Measurements from ENCODE around the gene NFKBIE. TPM values are rescaled to one million over a fixed set of nuclear protein-coding genes. Genes with fewer than 3 reads are reported as not detected.

NFKBIE gene
- total and polyA plus RNA-seq, 2 of the 13 experiments (the other 11 are each of a cell fraction or from before 2014, with no cell fraction given), result 6.7 to 14.5 TPM

GRCh38 chr6:44223319-44224028 is 41.9 kb downstream of the NFKBIE start, which contains the start of gene SLC29A1 (continued):
- TF ChIP-seq FIP1L1 (IDR thresholded peaks at IDR 0.05; ENCODE audit: borderline replicate concordance, insufficient read depth, low read depth, low read length), result no peak
- TF ChIP-seq YY1 (IDR thresholded peaks at IDR 0.05; ENCODE audit: insufficient read depth, insufficient replicate concordance, low read depth, low read length), result no peak
- no peak for TF ChIP-seq NFE2 (CRISPR knock-in tag; IDR thresholded peaks at IDR 0.05)
- no peak for TF ChIP-seq MEF2D (CRISPR knock-in tag; IDR thresholded peaks at IDR 0.05)
- no peak for TF ChIP-seq HNF1A (IDR thresholded peaks at IDR 0.05; ENCODE audit: low read depth)
- no peak; the same call in 1 of the 2 replicates for TF ChIP-seq HNF1A (CRISPR knock-in tag; IDR thresholded peaks at IDR 0.05; ENCODE audit: borderline replicate concordance)
- no peak for TF ChIP-seq REL (CRISPR knock-in tag; conservative IDR thresholded peaks at IDR 0.05)
- no peak for TF ChIP-seq RAD51 (IDR thresholded peaks at IDR 0.05; ENCODE audit: borderline replicate concordance)
- no peak for TF ChIP-seq KDM1A (CRISPR knock-in tag; IDR thresholded peaks at IDR 0.05)
- TF ChIP-seq PRDM4 (CRISPR knock-in tag; IDR thresholded peaks at IDR 0.05; ENCODE audit: borderline replicate concordance), result no peak
- TF ChIP-seq TOPORS (CRISPR knock-in tag; IDR thresholded peaks at IDR 0.05), result no peak; the same call in 1 of the 2 replicates
- TF ChIP-seq MATR3 (CRISPR knock-in tag; IDR thresholded peaks at IDR 0.05), result no peak
- TF ChIP-seq DMTF1 (CRISPR knock-in tag; IDR thresholded peaks at IDR 0.05), result no peak
- no peak for TF ChIP-seq HOXA9 (CRISPR knock-in tag; IDR thresholded peaks at IDR 0.05; ENCODE audit: borderline replicate concordance)
- TF ChIP-seq JUNB (CRISPR knock-in tag; IDR thresholded peaks at IDR 0.05; ENCODE audit: borderline replicate concordance), result no peak
- no peak for TF ChIP-seq ZNF850 (CRISPR knock-in tag; conservative IDR thresholded peaks at IDR 0.05)
- TF ChIP-seq TARDBP (CRISPR knock-in tag; IDR thresholded peaks at IDR 0.05), result 0 out of 2 replicates have a peak, but pooled peaks have one; percentile 13
- peak; percentile 91; the same call in 1 of the 2 replicates for TF ChIP-seq ZNF557 (CRISPR knock-in tag; IDR thresholded peaks at IDR 0.05)
- TF ChIP-seq ZSCAN29 (CRISPR knock-in tag; conservative IDR thresholded peaks at IDR 0.05), result no peak
- peak; percentile 83 for TF ChIP-seq SAP130 (CRISPR knock-in tag; IDR thresholded peaks at IDR 0.05; ENCODE audit: low read depth)

All from HepG2 (cell line).